ENCODE results near the gene ATRAID.
"Not testable (repeated sequence)": the region's sequence is repeated elsewhere in the genome, so short reads cannot be mapped to it uniquely, and the experiment has no call there.

GRCh38 chr2:27195799-27196198, 16.0 kb upstream of the ATRAID start:
- TF ChIP-seq CTCF (conservative IDR thresholded peaks at IDR 0.05; ENCODE audit: low read depth in 2 of 2); EZH2 (IDR thresholded peaks at IDR 0.05; ENCODE audit: low read depth, unreplicated experiment); EZH2phosphoT487 (IDR thresholded peaks at IDR 0.05; ENCODE audit: unreplicated experiment); REST (IDR thresholded peaks at IDR 0.05; ENCODE audit: unreplicated experiment); CREB1 (CRISPR knock-in tag; IDR thresholded peaks at IDR 0.05; ENCODE audit: low read depth); ZNF462 (CRISPR knock-in tag; IDR thresholded peaks at IDR 0.05); POLR2AphosphoS5 (IDR thresholded peaks at IDR 0.05; ENCODE audit: low read depth); NANOG (IDR thresholded peaks at IDR 0.05; ENCODE audit: borderline replicate concordance); ZNF114 (CRISPR knock-in tag; IDR thresholded peaks at IDR 0.05); JUNB (IDR thresholded peaks at IDR 0.05; ENCODE audit: unreplicated experiment): not testable (repeated sequence)

Data from GM23338 (cell line).